MCF 10A (cell line): Measurements from ENCODE around the gene ZNF148. TPM values are rescaled to one million over a fixed set of nuclear protein-coding genes. Genes with fewer than 3 reads are reported as not detected.
A peak's percentile ranks its signal among the peaks of the same experiment; 100 is the strongest.

ENCODE experiments used
- BruUV-seq: library from RNA; stranded (reverse); fragments of 400-500 nt; replicated peaks from 2 replicates; lab custom pipeline; 2021; lab: Mats Ljungman, UMichigan
- CTCF ChIA-PET: fragments of 300-600 bp; sonication (Branson Sonifier 250); formaldehyde crosslinking; extraction: SDS; loops from one replicate; lab custom pipeline; 2021; ENCODE audit warnings: antibody characterized with exemption, inconsistent platforms; lab: Yijun Ruan, JAX
- POLR2A ChIA-PET: fragments of 300-600, 350-650 bp; sonication (Branson Sonifier 250); formaldehyde crosslinking; extraction: SDS; loops from one replicate; lab custom pipeline; 2020; ENCODE audit warnings: antibody characterized with exemption, inconsistent platforms; lab: Yijun Ruan, JAX
- DNase-seq: peaks from one replicate; pipeline ENCODE4 v3.0.0-alpha.2; 2018; ENCODE audit not compliant: unreplicated experiment
- H3K27ac Mint-ChIP-seq: one replicate; pipeline ENCODE4 v1.8.0; 2022; ENCODE audit warnings: mild to moderate bottlenecking, low read depth, mixed read lengths; ENCODE audit not compliant: unreplicated experiment
- H3K27me3 Mint-ChIP-seq: one replicate; pipeline ENCODE4 v1.8.0; 2022; ENCODE audit warnings: mixed read lengths; ENCODE audit not compliant: insufficient read depth, unreplicated experiment
- H3K36me3 Mint-ChIP-seq: one replicate; pipeline ENCODE4 v1.8.0; 2022; ENCODE audit warnings: mild to moderate bottlenecking, moderate library complexity, mixed read lengths; ENCODE audit not compliant: insufficient read depth, unreplicated experiment
- H3K4me1 Mint-ChIP-seq: one replicate; pipeline ENCODE4 v1.8.0; 2022; ENCODE audit warnings: mixed read lengths; ENCODE audit not compliant: insufficient read depth, unreplicated experiment
- H3K4me3 Mint-ChIP-seq: one replicate; pipeline ENCODE4 v1.8.0; 2022; ENCODE audit warnings: mild to moderate bottlenecking, moderate library complexity, mixed read lengths; ENCODE audit not compliant: unreplicated experiment
- H3K9me3 Mint-ChIP-seq: one replicate; pipeline ENCODE4 v1.8.0; 2022; ENCODE audit warnings: mixed read lengths; ENCODE audit not compliant: unreplicated experiment
- intact Hi-C: fragments of 100-400 bp; cut with micrococcal nuclease; formaldehyde crosslinking; loops from 2 replicates; pipeline ENCODE4 v1.14.1; 2022
- total RNA-seq: library from RNA; stranded (reverse); gene quantifications from 2 replicates; pipeline ENCODE4 v1.2.3, GENCODE V29; 2022
- TF ChIP-seq, protein P1 (sequence below): fragments of 200-600 bp; IDR thresholded peaks from one replicate; pipeline ENCODE4 v1.8.0; 2022; ENCODE audit warnings: antibody characterized with exemption, mild to moderate bottlenecking; ENCODE audit not compliant: unreplicated experiment

The ZNF148 gene
- total RNA-seq, 1 experiment from 2014 or later = 35.2 TPM

GRCh38 chr3:125219261-125219701, 155.8 kb downstream of the ZNF148 start:
- Mint-ChIP-seq H3K36me3 (peaks cover 5% of the 10 kb centered on the region), H3K4me3 (no peak overlapping the region), H3K4me1 (no peaks in the 10 kb centered on the region), H3K9me3 (no peaks in the 10 kb centered on the region), H3K27ac (no peak overlapping the region), H3K27me3 (no peaks in the 10 kb centered on the region)
- intact Hi-C loops = no loop called here
- TF ChIP-seq, protein P1, sequence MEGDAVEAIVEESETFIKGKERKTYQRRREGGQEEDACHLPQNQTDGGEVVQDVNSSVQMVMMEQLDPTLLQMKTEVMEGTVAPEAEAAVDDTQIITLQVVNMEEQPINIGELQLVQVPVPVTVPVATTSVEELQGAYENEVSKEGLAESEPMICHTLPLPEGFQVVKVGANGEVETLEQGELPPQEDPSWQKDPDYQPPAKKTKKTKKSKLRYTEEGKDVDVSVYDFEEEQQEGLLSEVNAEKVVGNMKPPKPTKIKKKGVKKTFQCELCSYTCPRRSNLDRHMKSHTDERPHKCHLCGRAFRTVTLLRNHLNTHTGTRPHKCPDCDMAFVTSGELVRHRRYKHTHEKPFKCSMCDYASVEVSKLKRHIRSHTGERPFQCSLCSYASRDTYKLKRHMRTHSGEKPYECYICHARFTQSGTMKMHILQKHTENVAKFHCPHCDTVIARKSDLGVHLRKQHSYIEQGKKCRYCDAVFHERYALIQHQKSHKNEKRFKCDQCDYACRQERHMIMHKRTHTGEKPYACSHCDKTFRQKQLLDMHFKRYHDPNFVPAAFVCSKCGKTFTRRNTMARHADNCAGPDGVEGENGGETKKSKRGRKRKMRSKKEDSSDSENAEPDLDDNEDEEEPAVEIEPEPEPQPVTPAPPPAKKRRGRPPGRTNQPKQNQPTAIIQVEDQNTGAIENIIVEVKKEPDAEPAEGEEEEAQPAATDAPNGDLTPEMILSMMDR = no peak
- DNase-seq = no peak
- ChIA-PET POLR2A (interaction anchor here (1.2 kb wide), 1 partner anchor 13 kb away, joined by 3 read pairs; no protein-coding TSS in a partner anchor), CTCF (interaction anchor here (0.7 kb wide), 1 partner anchor 617 kb away, joined by 3 read pairs; no protein-coding TSS in a partner anchor)
- BruUV-seq = no TSS peak

- DNase-seq = no peak
- TF ChIP-seq, protein P1 = no peak
- BruUV-seq = no TSS peak
- no peak overlapping the region for H3K27ac Mint-ChIP-seq
- peaks cover 10% of the 10 kb centered on the region for H3K4me1 Mint-ChIP-seq
- no peak overlapping the region for H3K4me3 Mint-ChIP-seq
- ChIA-PET POLR2A (interaction anchor here (0.7 kb wide), 1 partner anchor 46 kb away, joined by 3 read pairs; no protein-coding TSS in a partner anchor), CTCF (interaction anchor here (0.6 kb wide), 1 partner anchor 470 kb away, joined by 3 read pairs; no protein-coding TSS in a partner anchor)
- H3K9me3 Mint-ChIP-seq = no peaks in the 10 kb centered on the region
- H3K36me3 Mint-ChIP-seq = peaks cover 5% of the 10 kb centered on the region
- intact Hi-C loops = no loop called here
- no peaks in the 10 kb centered on the region for H3K27me3 Mint-ChIP-seq
These were observed 160.4 kb downstream of the ZNF148 start for GRCh38 chr3:125214738-125215137.

DNA sequence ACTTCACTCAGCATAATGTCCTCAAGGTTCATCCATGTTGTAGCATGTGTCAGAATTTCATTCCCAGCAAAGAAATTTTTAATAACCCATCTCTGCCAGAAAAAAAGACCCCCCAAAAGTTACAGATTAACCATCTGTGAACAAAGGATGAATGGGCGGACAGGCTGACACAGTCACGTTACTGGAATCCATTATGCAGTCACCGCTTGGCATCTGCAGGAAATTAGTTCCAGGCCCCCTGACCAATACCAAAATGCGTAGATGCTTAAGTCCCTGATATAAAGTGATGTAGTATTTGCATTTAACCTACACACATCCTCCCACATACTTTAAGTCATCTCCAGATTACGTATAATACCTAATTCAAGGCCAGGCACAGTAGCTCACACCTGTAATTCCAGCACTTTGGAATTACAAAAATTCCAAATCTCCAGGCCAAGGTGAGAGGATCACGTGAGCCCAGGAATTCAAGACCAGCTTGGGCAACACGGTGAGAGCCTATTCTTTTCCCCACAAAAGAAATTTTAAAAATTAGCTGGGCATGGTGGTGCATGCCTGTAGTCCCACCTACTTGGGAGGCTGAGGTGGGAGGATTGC, 161.1 kb downstream of the ZNF148 start:
- Mint-ChIP-seq H3K9me3 (no peaks in the 10 kb centered on the region), H3K36me3 (peaks cover 5% of the 10 kb centered on the region), H3K27me3 (no peaks in the 10 kb centered on the region), H3K4me1 (peaks cover 10% of the 10 kb centered on the region), H3K4me3 (peak overlapping the region; percentile 76), H3K27ac (peak overlapping the region; percentile 0)
- intact Hi-C loops = no loop called here
- no peak for DNase-seq
- ChIA-PET POLR2A (no interaction called here), CTCF (no interaction called here)
- BruUV-seq = no TSS peak
- TF ChIP-seq, protein P1 = no peak

DNA sequence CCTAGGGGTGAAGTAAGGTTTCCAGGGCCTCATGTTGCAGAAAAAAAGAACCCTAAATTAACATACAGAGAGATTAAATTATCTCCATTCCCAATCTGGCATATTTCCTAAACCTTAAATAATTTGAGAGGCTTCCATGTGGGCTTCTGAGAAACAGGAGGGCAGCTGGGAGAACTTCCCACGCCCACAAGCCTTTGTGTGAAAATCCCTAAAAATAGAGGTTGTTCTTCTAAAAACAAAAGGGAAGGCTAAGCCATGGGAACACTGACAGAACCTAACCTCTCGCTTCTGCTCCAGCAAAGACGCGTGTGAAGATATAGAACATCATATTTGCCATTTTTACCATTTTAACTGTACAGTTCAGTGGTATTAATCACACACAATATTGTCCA, 161.8 kb downstream of the ZNF148 start:
- H3K9me3 Mint-ChIP-seq = no peaks in the 10 kb centered on the region
- TF ChIP-seq, protein P1 = no peak
- intact Hi-C loops = no loop called here
- peak overlapping the region; percentile 0 for H3K27ac Mint-ChIP-seq
- H3K4me3 Mint-ChIP-seq = peak overlapping the region; percentile 76
- no peaks in the 10 kb centered on the region for H3K27me3 Mint-ChIP-seq
- BruUV-seq = no TSS peak
- H3K4me1 Mint-ChIP-seq = peaks cover 14% of the 10 kb centered on the region
- peaks cover 3% of the 10 kb centered on the region for H3K36me3 Mint-ChIP-seq
- ChIA-PET CTCF (interaction anchor here (0.6 kb wide), 1 partner anchor 218 kb away, joined by 3 read pairs; no protein-coding TSS in a partner anchor), POLR2A (interaction anchor here (1.0 kb wide), 1 partner anchor 162 kb away, joined by 3 read pairs; the partner anchor contains the start of gene ZNF148)
- no peak for DNase-seq
